Spinal cord (tissue), 10 donors: ENCODE results near the gene PCSK6. TPM values are rescaled to one million over a fixed set of nuclear protein-coding genes. Genes with fewer than 3 reads are reported as not detected.

Source experiments
- DNase-seq, 6 donors: peaks; one replicate each; pipeline versions ENCODE4 v3.0.0 to v3.0.0-alpha.2; 2013 to 2015; ENCODE audit warnings: low spot score in 6 of 6, low read depth in 4 of 6
- H3K27ac ChIP-seq: one replicate; pipeline ENCODE4 v1.5.1; 2013; ENCODE audit warnings: low read depth, low read length, control low read depth
- H3K27me3 ChIP-seq: one replicate; pipeline ENCODE4 v1.6.1; 2013; ENCODE audit warnings: low read length; ENCODE audit not compliant: control insufficient read depth, insufficient read depth
- H3K36me3 ChIP-seq: one replicate; pipeline ENCODE4 v1.6.1; 2013; ENCODE audit warnings: low read length; ENCODE audit not compliant: control insufficient read depth, insufficient read depth
- H3K4me1 ChIP-seq: one replicate; pipeline ENCODE4 v1.6.1; 2013; ENCODE audit warnings: low read length; ENCODE audit not compliant: control insufficient read depth, insufficient read depth
- H3K4me3 ChIP-seq: one replicate; pipeline ENCODE4 v1.5.1; 2013; ENCODE audit warnings: low read depth, low read length, control low read depth
- H3K9me3 ChIP-seq: one replicate; pipeline ENCODE4 v1.6.1; 2013; ENCODE audit warnings: low read length; ENCODE audit not compliant: control insufficient read depth, insufficient read depth
- WGBS: methylation state at CpG from one replicate; pipeline ENCODE4 v1.1.5; 2013; ENCODE audit warnings: missing lambda C conversion rate; ENCODE audit not compliant: insufficient coverage; 5-methylcytosine and 5-hydroxymethylcytosine counted together
- polyA plus RNA-seq, 2 donors: library from polyadenylated mRNA; unstranded; fragments of 120-200 nt; gene quantifications; one replicate each; pipeline ENCODE4 v1.2.1, GENCODE V29; 2013; ENCODE audit not compliant: insufficient read length in 2 of 2
- total RNA-seq, 2 donors: library from RNA; depleted of rRNA in 1 of 2; stranded (reverse); fragments of 120-200 nt in 1 of 2; fragments of >200 nt in 1 of 2; gene quantifications; one replicate each; pipeline versions ENCODE4 v1.2.3 to v1.2.4, GENCODE V29; 2013 to 2014
- donor health status: healthy.

PCSK6 gene
- total and polyA plus RNA-seq, 4 donors = 8.6 to 14.3 (median 11.7) TPM

DNA sequence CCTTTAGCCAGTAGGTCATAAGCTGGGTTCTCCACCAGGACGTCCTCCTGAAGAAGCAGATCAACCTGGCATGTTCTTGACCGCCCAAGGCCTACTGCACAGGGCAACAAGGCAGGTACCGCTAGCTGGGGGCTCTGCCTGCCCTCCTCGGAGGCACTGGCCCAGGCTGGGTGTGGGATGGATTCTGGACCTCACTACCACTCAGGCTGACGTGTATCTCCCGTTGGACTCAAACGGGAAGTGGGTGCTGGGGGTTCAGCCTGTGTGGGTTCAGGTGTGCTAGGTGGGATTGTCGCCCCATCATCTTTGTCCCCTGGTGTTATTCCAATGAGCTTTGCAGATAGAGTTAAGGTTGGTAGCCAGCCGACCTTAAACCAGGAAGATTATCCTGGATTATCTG lies 99.4 kb downstream of the PCSK6 start:
- Histone ChIP-seq H3K4me3 (no peak overlapping the region), H3K27ac (no peak overlapping the region), H3K4me1 (peaks cover 4% of the 10 kb centered on the region), H3K27me3 (no peaks in the 10 kb centered on the region), H3K36me3 (peaks cover 3% of the 10 kb centered on the region), H3K9me3 (no peaks in the 10 kb centered on the region)
- WGBS = 82% methylated on average over 8 of the region's 9 CpGs
- DNase-seq = no peak

- Histone ChIP-seq H3K27me3 (no peaks in the 10 kb centered on the region), H3K36me3 (peaks cover 3% of the 10 kb centered on the region), H3K27ac (no peak overlapping the region), H3K4me3 (no peak overlapping the region), H3K4me1 (peaks cover 4% of the 10 kb centered on the region), H3K9me3 (no peaks in the 10 kb centered on the region)
- 94% methylated on average over 9 of the region's 9 CpGs for WGBS
- DNase-seq = no peak
Observed at GRCh38 chr15:101389362-101389761, 100.1 kb downstream of the PCSK6 start.

DNA sequence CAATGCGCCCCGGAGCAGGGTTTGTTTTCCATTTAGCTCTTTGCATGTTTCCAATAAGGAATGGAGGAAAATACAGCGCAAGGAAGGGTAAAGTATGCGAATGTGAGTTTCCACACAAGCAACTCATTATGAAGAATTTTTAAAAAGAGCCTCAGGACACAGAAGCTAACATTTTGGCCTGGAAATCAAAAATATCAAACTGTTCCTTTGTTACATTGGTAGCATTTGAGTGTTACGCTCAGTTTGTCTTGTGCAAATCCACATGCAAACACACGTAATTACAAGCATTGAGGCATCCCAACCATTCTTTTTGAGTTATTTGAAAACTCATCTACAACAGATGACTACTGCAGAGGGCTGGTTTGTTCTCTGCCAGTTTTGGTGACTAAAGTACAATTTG lies 101.5 kb downstream of the PCSK6 start:
- no peak for DNase-seq
- H3K4me1 ChIP-seq = peaks cover 4% of the 10 kb centered on the region
- H3K27ac ChIP-seq = no peak overlapping the region
- peaks cover 3% of the 10 kb centered on the region for H3K36me3 ChIP-seq
- WGBS = 69% methylated on average over 3 of the region's 6 CpGs
- H3K27me3 ChIP-seq = no peaks in the 10 kb centered on the region
- H3K4me3 ChIP-seq = no peak overlapping the region
- no peaks in the 10 kb centered on the region for H3K9me3 ChIP-seq

DNA sequence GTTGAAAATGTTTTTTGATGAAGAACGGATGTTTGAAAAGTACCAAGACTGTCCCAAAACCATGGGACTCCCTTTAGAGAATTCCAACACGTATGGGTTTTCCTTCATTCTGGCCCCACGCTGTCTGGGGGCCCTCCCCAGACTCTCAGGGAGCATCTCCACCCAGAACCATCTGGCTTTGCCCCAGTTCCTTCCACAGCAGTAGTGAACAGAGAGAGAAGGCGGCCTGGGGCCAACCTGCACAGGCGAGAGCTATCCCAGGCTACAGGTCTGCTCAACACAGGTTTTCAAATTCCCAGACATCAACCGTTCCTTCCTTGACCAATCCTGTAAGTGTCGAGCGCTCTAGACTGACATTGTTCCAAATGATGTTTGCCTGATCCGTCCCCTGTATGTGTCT lies 101.9 kb downstream of the PCSK6 start:
- H3K27ac ChIP-seq = no peak overlapping the region
- 76% methylated on average over 9 of the region's 9 CpGs for WGBS
- H3K4me3 ChIP-seq = no peak overlapping the region

DNA sequence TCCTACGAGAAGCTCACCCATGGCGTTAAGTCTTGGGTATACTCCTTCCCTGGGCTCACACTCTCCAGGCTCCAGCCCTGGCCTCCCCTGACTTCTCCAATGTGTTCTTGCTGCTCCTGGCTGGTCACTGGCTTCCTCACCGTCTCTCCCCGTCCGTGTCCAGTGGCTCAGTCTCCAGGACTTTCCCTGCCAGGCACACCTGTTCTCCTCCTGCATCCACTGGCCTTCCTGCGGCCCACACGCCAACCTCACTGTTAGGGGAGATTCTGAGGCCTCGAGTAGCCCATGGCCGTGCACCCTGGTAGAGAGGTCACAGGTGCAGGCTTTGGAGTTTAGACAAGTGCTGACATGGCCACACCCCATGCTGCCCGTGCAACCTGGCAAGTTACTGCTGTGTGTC lies 102.5 kb downstream of the PCSK6 start:
- Histone ChIP-seq H3K4me3 (no peak overlapping the region), H3K27ac (no peak overlapping the region), H3K36me3 (peaks cover 3% of the 10 kb centered on the region), H3K4me1 (peaks cover 8% of the 10 kb centered on the region), H3K9me3 (no peaks in the 10 kb centered on the region), H3K27me3 (no peaks in the 10 kb centered on the region)
- no peak for DNase-seq
- WGBS = 94% methylated on average over 10 of the region's 10 CpGs

More for the DNA sequence above, 101.9 kb downstream of the PCSK6 start:
- DNase-seq = no peak
- H3K27me3 ChIP-seq = no peaks in the 10 kb centered on the region
- no peaks in the 10 kb centered on the region for H3K9me3 ChIP-seq
- H3K36me3 ChIP-seq = peaks cover 3% of the 10 kb centered on the region
- H3K4me1 ChIP-seq = peaks cover 4% of the 10 kb centered on the region

DNA sequence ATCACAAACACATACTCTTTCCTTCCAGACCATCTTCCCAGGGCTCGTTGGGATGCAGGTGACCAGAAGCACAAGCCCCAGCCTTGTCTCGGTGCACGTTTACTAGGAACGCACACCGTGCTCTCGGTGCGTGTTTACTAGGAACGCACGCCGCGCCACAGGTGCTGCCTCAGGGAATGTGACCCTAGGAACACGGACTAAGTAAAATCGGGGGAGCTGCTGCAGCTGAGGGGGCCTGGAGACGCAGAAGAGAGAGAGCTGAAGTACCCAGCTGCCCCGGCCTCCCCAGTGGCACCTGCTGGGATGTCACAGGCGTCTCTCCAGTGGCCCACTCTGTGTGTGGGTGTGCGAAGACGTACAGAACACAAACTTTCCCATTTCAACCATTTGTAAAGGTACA lies 103.5 kb downstream of the PCSK6 start:
- peaks cover 3% of the 10 kb centered on the region for H3K36me3 ChIP-seq
- H3K4me3 ChIP-seq = no peak overlapping the region
- H3K4me1 ChIP-seq = peaks cover 13% of the 10 kb centered on the region
- DNase-seq = no peak
- no peak overlapping the region for H3K27ac ChIP-seq
- WGBS = 94% methylated on average over 18 of the region's 18 CpGs
- H3K27me3 ChIP-seq = no peaks in the 10 kb centered on the region
- H3K9me3 ChIP-seq = no peaks in the 10 kb centered on the region

GRCh38 chr15:101384276-101384675 lies 105.2 kb downstream of the PCSK6 start:
- Histone ChIP-seq H3K9me3 (no peaks in the 10 kb centered on the region), H3K36me3 (no peaks in the 10 kb centered on the region), H3K4me3 (no peak overlapping the region), H3K27ac (no peak overlapping the region), H3K27me3 (no peaks in the 10 kb centered on the region), H3K4me1 (peaks cover 13% of the 10 kb centered on the region)
- DNase-seq = no peak
- 73% methylated on average over 6 of the region's 14 CpGs for WGBS

DNA sequence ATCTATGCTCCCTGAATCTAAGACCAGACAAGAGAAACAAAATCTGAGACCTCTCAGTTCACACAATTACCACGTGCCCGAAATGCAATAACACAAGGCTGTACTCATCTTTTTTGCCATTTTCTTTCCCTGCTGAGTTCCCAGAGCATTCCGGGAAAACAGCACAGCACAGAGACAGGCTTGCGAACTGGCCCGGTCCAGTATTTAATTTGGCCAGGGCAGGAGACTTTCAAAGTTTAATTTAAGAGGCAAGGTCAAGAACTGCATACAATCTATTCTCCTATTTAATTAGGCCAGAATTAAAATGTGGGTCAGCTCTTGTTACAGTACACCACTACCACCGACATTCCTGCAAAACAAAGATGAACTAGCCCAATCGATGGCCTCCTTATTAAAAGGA lies 107.0 kb downstream of the PCSK6 start:
- DNase-seq = peak in 1 of 6 donors; percentile 30
- Histone ChIP-seq H3K27me3 (no peaks in the 10 kb centered on the region), H3K4me1 (peaks cover 13% of the 10 kb centered on the region), H3K9me3 (no peaks in the 10 kb centered on the region), H3K4me3 (no peak overlapping the region), H3K27ac (no peak overlapping the region), H3K36me3 (no peaks in the 10 kb centered on the region)
- 64% methylated on average over 2 of the region's 7 CpGs for WGBS

- 78% methylated on average over 14 of the region's 14 CpGs for WGBS
Observed at GRCh38 chr15:101381671-101382212, 107.8 kb downstream of the PCSK6 start.

GRCh38 chr15:101380146-101380545 lies 109.4 kb downstream of the PCSK6 start:
- Histone ChIP-seq H3K4me1 (peaks cover 13% of the 10 kb centered on the region), H3K9me3 (no peaks in the 10 kb centered on the region), H3K27me3 (no peaks in the 10 kb centered on the region), H3K27ac (no peak overlapping the region), H3K36me3 (no peaks in the 10 kb centered on the region), H3K4me3 (no peak overlapping the region)
- WGBS = 91% methylated on average over 13 of the region's 15 CpGs
- DNase-seq = no peak

More at GRCh38 chr15:101381671-101382212, 107.8 kb downstream of the PCSK6 start:
- Histone ChIP-seq H3K9me3 (no peaks in the 10 kb centered on the region), H3K27me3 (no peaks in the 10 kb centered on the region), H3K27ac (no peak overlapping the region), H3K4me1 (peaks cover 13% of the 10 kb centered on the region), H3K36me3 (no peaks in the 10 kb centered on the region), H3K4me3 (no peak overlapping the region)
- DNase-seq = no peak
